ENCODE data around the gene CXCL12. TPM values are rescaled to one million over a fixed set of nuclear protein-coding genes. Genes with fewer than 3 reads are reported as not detected.

Gene CXCL12
- total RNA-seq, 1 donor from 2014 or later, result 137 TPM

GRCh38 chr10:44377651-44378310, 7.1 kb downstream of the CXCL12 start:
- H3K36me3 Mint-ChIP-seq, result peaks cover 24% of the 10 kb centered on the region
- H3K4me1 Mint-ChIP-seq (ENCODE audit: unreplicated experiment), result peaks cover 24% of the 10 kb centered on the region
- H3K27me3 Mint-ChIP-seq, result peaks cover 41% of the 10 kb centered on the region

DNA sequence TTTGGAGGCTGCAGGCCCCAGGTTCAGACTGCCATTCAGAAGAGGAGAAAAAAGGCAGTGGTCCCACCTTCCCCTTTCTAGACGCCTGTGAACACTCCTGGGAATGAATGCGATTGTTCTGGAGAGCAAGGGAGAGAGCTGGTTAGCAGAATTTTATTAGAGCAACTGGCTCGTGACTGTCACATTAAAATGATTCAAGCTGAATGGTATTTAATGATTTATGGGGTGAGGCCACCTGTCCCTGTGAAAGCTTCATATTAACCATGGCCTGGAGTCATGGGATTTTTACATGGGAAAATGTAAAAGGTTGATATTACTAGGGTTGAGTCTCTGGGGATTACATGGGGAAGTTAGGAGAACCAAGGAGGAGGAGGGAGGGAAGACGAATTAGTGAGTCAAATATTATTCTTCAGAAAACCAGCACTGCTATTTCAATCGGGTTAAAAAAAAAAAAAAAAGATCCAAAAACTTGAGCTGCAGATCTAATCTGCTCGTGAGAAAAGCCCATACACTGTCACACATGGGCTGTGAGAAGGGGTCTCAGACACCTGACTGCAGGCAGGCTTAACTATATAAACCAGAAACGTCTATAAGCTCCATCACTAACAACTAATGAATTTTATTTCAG, 8.3 kb downstream of the CXCL12 start:
- H3K36me3 Mint-ChIP-seq, result peaks cover 27% of the 10 kb centered on the region
- peaks cover 36% of the 10 kb centered on the region for H3K27me3 Mint-ChIP-seq
- H3K4me1 Mint-ChIP-seq (ENCODE audit: unreplicated experiment), result peaks cover 24% of the 10 kb centered on the region
- no peak overlapping the region for H3K4me3 Mint-ChIP-seq
- no peak for DNase-seq (ENCODE audit: extremely low spot score, unreplicated experiment)
- no peaks in the 10 kb centered on the region for H3K9me3 Mint-ChIP-seq
- peak overlapping the region; percentile 46 for H3K27ac Mint-ChIP-seq
- TF ChIP-seq, protein P1, sequence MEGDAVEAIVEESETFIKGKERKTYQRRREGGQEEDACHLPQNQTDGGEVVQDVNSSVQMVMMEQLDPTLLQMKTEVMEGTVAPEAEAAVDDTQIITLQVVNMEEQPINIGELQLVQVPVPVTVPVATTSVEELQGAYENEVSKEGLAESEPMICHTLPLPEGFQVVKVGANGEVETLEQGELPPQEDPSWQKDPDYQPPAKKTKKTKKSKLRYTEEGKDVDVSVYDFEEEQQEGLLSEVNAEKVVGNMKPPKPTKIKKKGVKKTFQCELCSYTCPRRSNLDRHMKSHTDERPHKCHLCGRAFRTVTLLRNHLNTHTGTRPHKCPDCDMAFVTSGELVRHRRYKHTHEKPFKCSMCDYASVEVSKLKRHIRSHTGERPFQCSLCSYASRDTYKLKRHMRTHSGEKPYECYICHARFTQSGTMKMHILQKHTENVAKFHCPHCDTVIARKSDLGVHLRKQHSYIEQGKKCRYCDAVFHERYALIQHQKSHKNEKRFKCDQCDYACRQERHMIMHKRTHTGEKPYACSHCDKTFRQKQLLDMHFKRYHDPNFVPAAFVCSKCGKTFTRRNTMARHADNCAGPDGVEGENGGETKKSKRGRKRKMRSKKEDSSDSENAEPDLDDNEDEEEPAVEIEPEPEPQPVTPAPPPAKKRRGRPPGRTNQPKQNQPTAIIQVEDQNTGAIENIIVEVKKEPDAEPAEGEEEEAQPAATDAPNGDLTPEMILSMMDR (conservative IDR thresholded peaks at IDR 0.05), result no peak

More at GRCh38 chr10:44377651-44378310, 7.1 kb downstream of the CXCL12 start:
- Mint-ChIP-seq H3K9me3 (no peaks in the 10 kb centered on the region), H3K4me3 (no peak overlapping the region), H3K27ac (no peak overlapping the region)
- TF ChIP-seq, protein P1 (conservative IDR thresholded peaks at IDR 0.05), result no peak
- no peak for DNase-seq (ENCODE audit: extremely low spot score, unreplicated experiment)

GRCh38 chr10:44374155-44374554, 10.7 kb downstream of the CXCL12 start:
- Mint-ChIP-seq H3K4me3 (no peak overlapping the region), H3K4me1 (ENCODE audit: unreplicated experiment) (peaks cover 14% of the 10 kb centered on the region), H3K36me3 (peaks cover 16% of the 10 kb centered on the region), H3K27ac (no peak overlapping the region), H3K9me3 (no peaks in the 10 kb centered on the region), H3K27me3 (peaks cover 35% of the 10 kb centered on the region)
- TF ChIP-seq, protein P1 (conservative IDR thresholded peaks at IDR 0.05), result no peak
- DNase-seq (ENCODE audit: extremely low spot score, unreplicated experiment), result no peak

DNA sequence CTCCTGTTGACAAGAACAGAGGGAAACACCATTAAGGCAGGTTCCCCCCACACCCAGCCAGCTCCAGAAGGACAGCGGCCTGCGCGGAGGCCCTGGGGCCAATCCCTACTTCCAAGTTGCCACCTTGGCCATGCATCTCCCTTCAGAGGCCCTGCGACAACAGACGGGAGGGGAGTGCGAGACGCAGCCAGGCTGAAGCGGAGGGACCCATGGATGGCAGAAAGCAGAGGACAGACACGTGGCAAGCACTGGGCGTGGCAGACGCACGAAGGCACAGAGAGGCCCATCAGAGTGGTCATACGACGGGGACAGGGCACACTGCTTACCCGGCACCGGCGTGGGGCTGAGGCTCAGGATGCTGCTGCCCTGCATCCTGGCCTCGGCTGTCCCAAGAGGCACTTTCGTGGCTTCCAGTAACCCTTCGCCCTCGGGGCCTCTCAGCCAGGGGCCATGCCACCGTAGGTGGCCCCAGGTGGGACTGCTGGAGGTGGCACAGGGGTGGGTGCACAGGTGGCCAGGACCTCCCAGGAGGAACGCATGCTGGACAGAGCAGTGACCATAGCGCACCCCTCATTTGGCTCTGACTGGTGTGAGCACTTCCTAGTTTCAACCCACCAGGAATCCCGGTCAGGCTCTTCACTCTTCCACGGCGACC, 11.4 kb downstream of the CXCL12 start:
- Mint-ChIP-seq H3K27me3 (peaks cover 30% of the 10 kb centered on the region), H3K27ac (no peak overlapping the region), H3K4me1 (ENCODE audit: unreplicated experiment) (peaks cover 14% of the 10 kb centered on the region), H3K4me3 (no peak overlapping the region), H3K36me3 (peaks cover 11% of the 10 kb centered on the region), H3K9me3 (no peaks in the 10 kb centered on the region)
- TF ChIP-seq, protein P1 (conservative IDR thresholded peaks at IDR 0.05), result no peak
- no peak for DNase-seq (ENCODE audit: extremely low spot score, unreplicated experiment)

GRCh38 chr10:44372181-44372580, 12.7 kb downstream of the CXCL12 start:
- Mint-ChIP-seq H3K27ac (no peak overlapping the region), H3K4me1 (ENCODE audit: unreplicated experiment) (peaks cover 14% of the 10 kb centered on the region), H3K9me3 (no peaks in the 10 kb centered on the region), H3K36me3 (peaks cover 7% of the 10 kb centered on the region), H3K27me3 (peaks cover 30% of the 10 kb centered on the region), H3K4me3 (no peak overlapping the region)
- TF ChIP-seq, protein P1 (conservative IDR thresholded peaks at IDR 0.05), result no peak
- DNase-seq (ENCODE audit: extremely low spot score, unreplicated experiment), result no peak
